GM06990 (cell line): ENCODE measurements around the gene ZNF341.

Experiments
- DNase-seq: peaks from one replicate; pipeline ENCODE4 v3.0.0-alpha.2; 2011; ENCODE audit not compliant: insufficient read length; ENCODE audit errors: extremely low read depth
- H3K27me3 ChIP-seq: replicated peaks from 2 replicates; pipeline ENCODE4 v1.6.0; 2011; ENCODE audit warnings: low read length; ENCODE audit not compliant: control insufficient read depth, insufficient read depth
- H3K36me3 ChIP-seq: 2 replicates; pipeline ENCODE4 v1.5.1; 2011; ENCODE audit warnings: low read length; ENCODE audit not compliant: control insufficient read depth, insufficient read depth
- H3K4me3 ChIP-seq: replicated peaks from 2 replicates; pipeline ENCODE4 v1.5.1; 2011; ENCODE audit warnings: low read depth, mild to moderate bottlenecking, control low read depth, low read length
- TF ChIP-seq, protein P1 (sequence below): IDR thresholded peaks from 2 replicates; pipeline ENCODE4 v1.5.1; 2011; ENCODE audit warnings: low read length, control low read depth, mild to moderate bottlenecking, inconsistent platforms; ENCODE audit not compliant: insufficient read depth, poor library complexity, severe bottlenecking

Gene ZNF341

DNA sequence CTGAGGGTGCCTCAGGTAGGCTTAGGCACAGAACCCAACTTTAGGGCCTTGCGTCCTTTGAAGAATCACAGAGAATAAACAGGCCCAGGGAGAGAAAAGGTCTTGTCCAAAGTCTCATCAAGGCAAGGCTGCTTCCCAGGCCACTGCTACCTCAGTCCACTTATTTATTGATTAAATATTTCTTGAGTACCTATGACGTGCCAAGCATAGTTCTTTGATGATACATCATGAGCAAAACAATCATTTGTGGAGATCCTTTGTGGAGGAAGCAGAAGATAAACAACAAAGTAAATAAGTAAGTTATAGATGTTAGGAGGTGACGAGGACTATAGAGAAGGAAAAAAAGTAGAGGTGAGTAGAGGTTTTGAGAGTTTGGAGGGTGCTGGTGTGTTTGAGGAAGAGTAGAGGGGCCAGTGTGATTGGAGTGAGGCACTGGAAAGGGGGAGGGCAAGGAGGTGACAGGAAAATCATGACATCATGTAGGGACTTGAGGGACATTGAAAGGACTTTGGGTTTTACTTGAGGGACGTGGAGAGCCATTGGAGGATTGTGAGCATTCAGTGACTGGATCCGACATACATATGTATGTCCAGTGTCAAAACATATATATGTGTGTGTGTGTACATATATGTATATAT is 65.2 kb downstream of the ZNF341 start:
- no peaks in the 10 kb centered on the region for H3K27me3 ChIP-seq
- no peak for DNase-seq
- no peaks in the 10 kb centered on the region for H3K36me3 ChIP-seq
- TF ChIP-seq, protein P1, sequence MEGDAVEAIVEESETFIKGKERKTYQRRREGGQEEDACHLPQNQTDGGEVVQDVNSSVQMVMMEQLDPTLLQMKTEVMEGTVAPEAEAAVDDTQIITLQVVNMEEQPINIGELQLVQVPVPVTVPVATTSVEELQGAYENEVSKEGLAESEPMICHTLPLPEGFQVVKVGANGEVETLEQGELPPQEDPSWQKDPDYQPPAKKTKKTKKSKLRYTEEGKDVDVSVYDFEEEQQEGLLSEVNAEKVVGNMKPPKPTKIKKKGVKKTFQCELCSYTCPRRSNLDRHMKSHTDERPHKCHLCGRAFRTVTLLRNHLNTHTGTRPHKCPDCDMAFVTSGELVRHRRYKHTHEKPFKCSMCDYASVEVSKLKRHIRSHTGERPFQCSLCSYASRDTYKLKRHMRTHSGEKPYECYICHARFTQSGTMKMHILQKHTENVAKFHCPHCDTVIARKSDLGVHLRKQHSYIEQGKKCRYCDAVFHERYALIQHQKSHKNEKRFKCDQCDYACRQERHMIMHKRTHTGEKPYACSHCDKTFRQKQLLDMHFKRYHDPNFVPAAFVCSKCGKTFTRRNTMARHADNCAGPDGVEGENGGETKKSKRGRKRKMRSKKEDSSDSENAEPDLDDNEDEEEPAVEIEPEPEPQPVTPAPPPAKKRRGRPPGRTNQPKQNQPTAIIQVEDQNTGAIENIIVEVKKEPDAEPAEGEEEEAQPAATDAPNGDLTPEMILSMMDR: no peak
- no peak overlapping the region for H3K4me3 ChIP-seq

DNA sequence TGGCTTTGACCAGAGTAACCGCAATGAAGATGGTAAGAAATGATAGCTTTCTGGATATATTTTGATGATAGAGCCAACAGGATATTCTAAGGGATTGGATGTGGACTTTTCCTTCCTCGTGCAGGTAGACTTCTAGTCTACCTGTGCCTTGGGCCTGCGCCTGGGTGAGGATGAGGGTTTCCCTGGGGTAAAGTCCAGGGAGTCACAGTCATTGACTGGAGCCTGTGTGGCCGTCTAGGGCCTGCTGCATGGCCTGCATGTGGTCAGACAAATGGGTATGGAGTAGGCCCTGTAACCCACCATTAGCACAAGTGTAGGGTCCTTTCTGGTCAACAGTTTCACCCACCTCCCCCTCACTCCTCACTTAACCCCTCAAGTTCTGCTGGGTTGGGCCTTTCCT is 66.6 kb downstream of the ZNF341 start:
- Histone ChIP-seq H3K36me3 (no peaks in the 10 kb centered on the region), H3K4me3 (no peak overlapping the region), H3K27me3 (no peaks in the 10 kb centered on the region)
- TF ChIP-seq, protein P1: no peak
- DNase-seq: no peak

DNA sequence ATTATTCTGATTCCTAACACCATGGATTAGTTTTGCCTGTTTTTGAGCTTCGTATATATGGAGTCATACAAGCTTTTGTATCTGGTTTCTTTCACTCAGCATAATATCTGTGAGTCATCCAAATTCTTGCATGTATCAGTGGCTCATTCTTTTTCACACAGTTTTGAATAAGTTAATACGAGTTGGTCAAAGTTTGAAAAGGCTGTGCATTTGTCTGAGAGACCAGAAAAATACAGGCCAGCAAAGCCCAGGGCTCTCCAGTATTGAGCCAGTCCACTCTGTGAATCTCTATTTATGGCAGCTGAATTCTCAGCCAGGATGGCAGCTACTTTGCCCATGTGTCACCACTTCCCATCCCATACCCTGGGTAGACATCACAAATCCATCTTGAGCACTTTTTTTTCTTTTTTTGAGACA is 72.1 kb downstream of the ZNF341 start:
- TF ChIP-seq, protein P1: no peak
- Histone ChIP-seq H3K36me3 (no peaks in the 10 kb centered on the region), H3K4me3 (no peak overlapping the region), H3K27me3 (no peaks in the 10 kb centered on the region)
- DNase-seq: no peak

GRCh38 chr20:33808388-33808787 is 76.6 kb downstream of the ZNF341 start:
- TF ChIP-seq, protein P1: no peak
- Histone ChIP-seq H3K36me3 (no peaks in the 10 kb centered on the region), H3K27me3 (no peaks in the 10 kb centered on the region), H3K4me3 (no peak overlapping the region)
- DNase-seq: no peak

DNA sequence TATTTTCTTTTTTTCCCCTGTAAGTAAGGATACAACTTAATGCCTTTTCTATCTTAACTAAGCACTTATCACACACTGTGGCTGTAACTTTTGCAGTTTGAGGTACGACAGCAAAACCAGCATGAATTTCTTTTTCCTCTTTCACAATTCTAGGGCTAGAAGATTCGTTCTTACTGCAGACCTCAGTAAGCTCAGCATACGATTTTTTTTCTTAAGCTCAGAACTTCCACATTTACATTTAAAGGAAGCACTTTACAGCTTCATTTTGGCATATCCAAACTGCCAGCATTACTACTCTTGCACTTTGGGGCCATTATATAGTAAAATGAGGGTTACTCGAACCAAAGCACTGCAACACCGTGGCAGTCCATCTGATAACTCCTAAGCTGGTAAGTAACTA is 78.5 kb downstream of the ZNF341 start:
- Histone ChIP-seq H3K27me3 (no peaks in the 10 kb centered on the region), H3K4me3 (no peak overlapping the region), H3K36me3 (peaks cover 4% of the 10 kb centered on the region; the same call in 1 of the 2 replicates)
- no peak for DNase-seq
- TF ChIP-seq, protein P1: no peak
